ENCODE measurements around the gene SLC25A46.
A peak's percentile ranks its signal among the peaks of the same experiment; 100 is the strongest.

The SLC25A46 gene

GRCh38 chr5:110752953-110753352 is 14.1 kb downstream of the SLC25A46 start:
- H3K4me2 ChIP-seq (ENCODE audit: low read length), result peak overlapping the region; percentile 22; the same call in 1 of the 2 replicates
- TF ChIP-seq EZH2phosphoT487 (IDR thresholded peaks at IDR 0.05; ENCODE audit: borderline replicate concordance, low read length), result no peak
- no peak for TF ChIP-seq CTCF (IDR thresholded peaks at IDR 0.05; ENCODE audit: low read depth, low read length, poor library complexity, severe bottlenecking)
- H3K36me3 ChIP-seq (ENCODE audit: control insufficient read depth, low read length), result peaks cover 67% of the 10 kb centered on the region
- no peaks in the 10 kb centered on the region for H3K79me2 ChIP-seq (ENCODE audit: control insufficient read depth, low read length)
- no peak overlapping the region for H3K27ac ChIP-seq (ENCODE audit: low read depth, low read length)
- H3K27me3 ChIP-seq (ENCODE audit: control insufficient read depth, low read length), result no peaks in the 10 kb centered on the region
- peaks cover 10% of the 10 kb centered on the region for H3F3A ChIP-seq (ENCODE audit: control insufficient read depth, insufficient read depth)
- no peaks in the 10 kb centered on the region for H4K20me1 ChIP-seq (ENCODE audit: control insufficient read depth, insufficient read depth, low read depth, low read length)
- H3K4me3 ChIP-seq (ENCODE audit: low read length), result no peak overlapping the region
- no peaks in the 10 kb centered on the region for H3K9me2 ChIP-seq (replicated peaks; ENCODE audit: control insufficient read depth, low read length)
- H3K4me1 ChIP-seq (ENCODE audit: control insufficient read depth, low read length), result peaks cover 30% of the 10 kb centered on the region
- H3K9me3 ChIP-seq (ENCODE audit: control insufficient read depth, insufficient read depth, low read length), result no peaks in the 10 kb centered on the region

GRCh38 chr5:110753600-110753999 is 14.8 kb downstream of the SLC25A46 start:
- no peak overlapping the region for H3K4me3 ChIP-seq (ENCODE audit: low read length)
- H3K27ac ChIP-seq (ENCODE audit: low read depth, low read length), result no peak overlapping the region
- no peaks in the 10 kb centered on the region for H3K79me2 ChIP-seq (ENCODE audit: control insufficient read depth, low read length)
- H4K20me1 ChIP-seq (ENCODE audit: control insufficient read depth, insufficient read depth, low read depth, low read length), result no peaks in the 10 kb centered on the region
- H3K4me2 ChIP-seq (ENCODE audit: low read length), result no peak overlapping the region
- no peaks in the 10 kb centered on the region for H3K9me3 ChIP-seq (ENCODE audit: control insufficient read depth, insufficient read depth, low read length)
- no peaks in the 10 kb centered on the region for H3K9me2 ChIP-seq (replicated peaks; ENCODE audit: control insufficient read depth, low read length)
- H3K36me3 ChIP-seq (ENCODE audit: control insufficient read depth, low read length), result peaks cover 69% of the 10 kb centered on the region
- H3F3A ChIP-seq (ENCODE audit: control insufficient read depth, insufficient read depth), result peaks cover 10% of the 10 kb centered on the region
- H3K4me1 ChIP-seq (ENCODE audit: control insufficient read depth, low read length), result peaks cover 30% of the 10 kb centered on the region
- H3K27me3 ChIP-seq (ENCODE audit: control insufficient read depth, low read length), result no peaks in the 10 kb centered on the region
- TF ChIP-seq EZH2phosphoT487 (IDR thresholded peaks at IDR 0.05; ENCODE audit: borderline replicate concordance, low read length), result no peak
- TF ChIP-seq CTCF (IDR thresholded peaks at IDR 0.05; ENCODE audit: low read depth, low read length, poor library complexity, severe bottlenecking), result no peak

- no peaks in the 10 kb centered on the region for H3K9me2 ChIP-seq (replicated peaks; ENCODE audit: control insufficient read depth, low read length)
- H3K9me3 ChIP-seq (ENCODE audit: control insufficient read depth, insufficient read depth, low read length), result no peaks in the 10 kb centered on the region
- H3K4me1 ChIP-seq (ENCODE audit: control insufficient read depth, low read length), result peaks cover 30% of the 10 kb centered on the region
- H4K20me1 ChIP-seq (ENCODE audit: control insufficient read depth, insufficient read depth, low read depth, low read length), result no peaks in the 10 kb centered on the region
- H3K4me2 ChIP-seq (ENCODE audit: low read length), result no peak overlapping the region
- no peak overlapping the region for H3K27ac ChIP-seq (ENCODE audit: low read depth, low read length)
- H3K27me3 ChIP-seq (ENCODE audit: control insufficient read depth, low read length), result no peaks in the 10 kb centered on the region
- peaks cover 69% of the 10 kb centered on the region for H3K36me3 ChIP-seq (ENCODE audit: control insufficient read depth, low read length)
- H3F3A ChIP-seq (ENCODE audit: control insufficient read depth, insufficient read depth), result peaks cover 10% of the 10 kb centered on the region
- no peak overlapping the region for H3K4me3 ChIP-seq (ENCODE audit: low read length)
- H3K79me2 ChIP-seq (ENCODE audit: control insufficient read depth, low read length), result no peaks in the 10 kb centered on the region
- TF ChIP-seq EZH2phosphoT487 (IDR thresholded peaks at IDR 0.05; ENCODE audit: borderline replicate concordance, low read length) (no peak), CTCF (IDR thresholded peaks at IDR 0.05; ENCODE audit: low read depth, low read length, poor library complexity, severe bottlenecking) (no peak)
Observed at GRCh38 chr5:110754181-110754580, 15.4 kb downstream of the SLC25A46 start.
